Heart left ventricle (tissue), 16 donors: ENCODE results near the gene KCTD5. TPM values are rescaled to one million over a fixed set of nuclear protein-coding genes. Genes with fewer than 3 reads are reported as not detected.

Experiments used
- ATAC-seq, 4 donors: fragments of 200-7000 bp; cut with Tn5 transposase; one replicate each; pipeline ENCODE4 v1.9.1; 2020 to 2022; ENCODE audit warnings: moderate library complexity in 4 of 4, mild to moderate bottlenecking in 3 of 4, moderate number of reproducible peaks in 1 of 4
- DNase-seq, 5 donors: peaks; one replicate each; pipeline ENCODE4 v3.0.0-alpha.2; 2020
- H3K27ac ChIP-seq, 12 donors: fragments of 200-600 bp; sonication (generic) in 4 of 12; one replicate each; pipeline versions ENCODE4 v1.5.0 to v1.8.0; 2016 to 2022; ENCODE audit warnings: mild to moderate bottlenecking in 2 of 12
- H3K27me3 ChIP-seq, 9 donors: fragments of 200-600 bp; sonication (generic) in 2 of 9; one replicate each; pipeline versions ENCODE4 v1.5.1 to v1.8.0; 2016 to 2022; ENCODE audit warnings: mild to moderate bottlenecking in 3 of 9
- H3K36me3 ChIP-seq, 9 donors: fragments of 200-600 bp; sonication (generic) in 2 of 9; one replicate each; pipeline versions ENCODE4 v1.5.0 to v1.8.0; 2018 to 2022; ENCODE audit warnings: mild to moderate bottlenecking in 2 of 9
- H3K4me1 ChIP-seq, 12 donors: fragments of 200-600 bp; sonication (generic) in 4 of 12; one replicate each; pipeline versions ENCODE4 v1.5.0 to v1.8.0; 2016 to 2022; ENCODE audit warnings: mild to moderate bottlenecking in 3 of 12
- H3K4me3 ChIP-seq, 12 donors: fragments of 200-600 bp; sonication (generic) in 4 of 12; one replicate each; pipeline versions ENCODE4 v1.5.0 to v1.8.0; 2017 to 2022; ENCODE audit warnings: mild to moderate bottlenecking in 9 of 12, moderate library complexity in 4 of 12
- H3K9me3 ChIP-seq, 12 donors: fragments of 200-600 bp; sonication (generic) in 4 of 12; one replicate each; pipeline versions ENCODE4 v1.5.0 to v1.8.0; 2016 to 2022; ENCODE audit warnings: mild to moderate bottlenecking in 1 of 12
- CTCF ChIP-seq, 12 donors: fragments of 200-600 bp; sonication (generic) in 4 of 12; IDR thresholded peaks; one replicate each; pipeline versions ENCODE4 v1.5.0 to v1.8.0; 2018 to 2022; ENCODE audit warnings: antibody characterized with exemption in 12 of 12, mild to moderate bottlenecking in 5 of 12
- POLR2A ChIP-seq, 2 donors: fragments of 450-650 bp; IDR thresholded peaks; one replicate each; pipeline ENCODE4 v1.6.1; 2017; ENCODE audit warnings: antibody characterized with exemption in 2 of 2, mild to moderate bottlenecking in 2 of 2, moderate library complexity in 2 of 2
- WGBS, 4 donors: extraction: QIAGEN DNeasy Blood & Tissue Kit in 2 of 4; methylation state at CpG; one replicate each; pipeline versions ENCODE4 v1.1.5 to v1.1.7; 2013 to 2018; 5-methylcytosine and 5-hydroxymethylcytosine counted together
- intact Hi-C, 10 donors: fragments of 100-400 bp; cut with DNase I; formaldehyde crosslinking; loops; one replicate each; pipeline versions ENCODE4 v1.11.1 to v1.14.2; 2022
- polyA plus RNA-seq, 2 donors: library from polyadenylated mRNA; stranded (reverse); fragments of 200-250 nt; gene quantifications; one replicate each; pipeline ENCODE4 v1.2.3, GENCODE V29; 2013
- total RNA-seq, 9 donors: library from RNA; depleted of rRNA in 2 of 9; stranded (reverse); fragments of >200 nt in 2 of 9; fragmentation: NEBNext Ultra II Directional in 3 of 9; extraction: Animal tissue kit (Norgen Biotek cat#: 25700) in 3 of 9; gene quantifications; one replicate each; pipeline versions ENCODE4 v1.1.0 to v1.2.4, GENCODE V29; 2016 to 2023
- donor health status: ischemic (EF 13 %, LVEDD 7.1; RV severe dilation, severe dysfunction).
- donor health status: healthy with polysubstance abuse.
- donor health status: DM: no; HTN: yes; CAD: no.
- donor health status: DM: no; HTN: no; CAD: no.
- donor health status: ischemic (EF 25% LVEDD 6.9; RV normal size, moderate dysfunction).
- donor health status: ischemic (EF 25% LVEDD 5.7; RV mildly dilated, moderate dysfunction).
- donor health status: healthy.
- donor health status: DM: yes; HTN: yes; CAD: no.
- donor health status: ischemic (EF 35%, LVEDD 5.7; RV mildly dilated, moderate dysfunction).
- donor health status: nonischemic (EF 11% LVEDD 7.7; RV severe dilation, severe dysfunction).
- donor health status: DM: yes; HTN: yes; CAD: no.
- donor health status: PGD.
- donor health status: ischemic (EF 29% LVEDD 5.4; RV normal size, mild dysfunction).
- donor health status: nonischemic (EF 23%, LVEDD 6.1; RV moderate dilation, normal function).

The KCTD5 gene
- total and polyA plus RNA-seq, 11 donors = 6.2 to 24.3 (median 11.1) TPM

DNA sequence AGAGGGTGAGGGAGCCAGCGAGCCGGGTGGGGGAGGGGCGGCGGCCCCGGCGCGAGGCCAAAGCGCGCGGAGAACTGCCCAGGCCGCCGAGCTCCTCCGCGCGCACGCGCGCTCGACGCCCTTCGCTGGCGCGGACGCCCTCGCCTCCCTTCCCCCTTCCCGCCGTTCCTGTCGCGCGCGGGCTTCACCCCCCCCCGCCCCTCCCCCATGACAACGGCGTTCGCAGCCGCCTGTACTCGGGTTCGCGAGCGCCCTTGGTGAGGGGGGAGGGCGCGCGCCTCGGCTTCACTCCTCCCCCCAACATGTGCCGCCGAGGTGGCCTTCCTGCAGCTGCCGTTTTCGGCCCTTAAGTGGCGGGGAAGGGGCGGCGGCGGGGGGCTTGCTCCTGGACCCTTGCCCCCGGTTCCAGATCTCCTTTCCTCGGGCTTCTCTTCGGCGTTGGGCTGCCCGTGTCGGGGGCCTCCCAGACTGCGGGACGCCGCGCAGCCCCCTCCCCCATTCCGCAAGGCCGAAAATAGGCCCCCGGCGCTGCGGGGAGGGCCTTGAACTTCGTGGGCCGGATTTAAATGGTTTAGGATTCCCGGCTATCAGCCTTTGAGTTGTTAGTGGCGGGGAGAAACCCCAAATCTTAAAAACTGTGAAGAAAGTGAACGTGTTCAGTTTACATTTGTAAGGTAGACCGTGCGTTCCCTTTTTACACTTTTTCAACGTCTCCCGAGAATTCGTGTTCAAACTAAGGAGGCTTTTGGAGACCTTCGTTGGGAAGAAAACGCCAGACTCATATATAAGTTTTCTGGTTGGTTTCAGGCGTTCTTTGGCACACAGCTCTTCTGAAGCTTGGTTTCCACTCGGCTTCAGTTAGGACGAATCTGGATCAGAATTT lies 70.8 kb downstream of the KCTD5 start:
- Histone ChIP-seq H3K9me3 (no peaks in the 10 kb centered on the region), H3K4me1 (peaks cover 11 to 53% (median 46%) of the 10 kb centered on the region in 12 donors), H3K27me3 (no peaks in the 10 kb centered on the region), H3K27ac (peak overlapping the region; percentile 97 to 100 (median 98)), H3K36me3 (peaks cover 0 to 25% (median 19%) of the 10 kb centered on the region in 9 donors), H3K4me3 (peak overlapping the region; percentile 56 to 99 (median 88))
- peak; percentile 34 to 86 (median 72) for ATAC-seq
- intact Hi-C loops = loop anchor here in 6 of 10 donors (1.0 to 10.0 kb wide), 6 partner anchors 24 to 78 kb away; partner anchors contain the start of genes ELOB (in 5 of the 6) and KCTD5 (in 1 of the 6)
- peak; percentile 88 to 93 (median 89) for DNase-seq
- no peak for TF ChIP-seq CTCF (IDR thresholded peaks at IDR 0.05)
- WGBS, 4 donors = 1% methylated on average over 29 to 80 of the region's 82 CpGs

GRCh38 chr16:2753733-2754020 lies 71.4 kb downstream of the KCTD5 start:
- peaks cover 11 to 53% (median 47%) of the 10 kb centered on the region in 12 donors for H3K4me1 ChIP-seq

GRCh38 chr16:2755158-2755557 lies 72.8 kb downstream of the KCTD5 start:
- 13 to 20% (median 17%) methylated on average over 3 of the region's 3 CpGs for WGBS, 4 donors
- Histone ChIP-seq H3K27me3 (no peaks in the 10 kb centered on the region), H3K9me3 (no peaks in the 10 kb centered on the region), H3K4me3 (peak overlapping the region in 10 of 12 donors; percentile 65 to 99 (median 90)), H3K27ac (peak overlapping the region in 1 of 12 donors; percentile 11), H3K4me1 (peaks cover 11 to 54% (median 47%) of the 10 kb centered on the region in 12 donors), H3K36me3 (peaks cover 2 to 45% (median 39%) of the 10 kb centered on the region in 9 donors)
- intact Hi-C loops = loop anchor here in 3 of 10 donors (2.0 to 10.0 kb wide), 3 partner anchors 14 to 60 kb away; partner anchors contain the start of gene ELOB (in 1 of the 3)
- TF ChIP-seq POLR2A (IDR thresholded peaks at IDR 0.05) (no peak), CTCF (IDR thresholded peaks at IDR 0.05) (no peak)
- DNase-seq (no peak), ATAC-seq (no peak)

More at GRCh38 chr16:2753733-2754020, 71.4 kb downstream of the KCTD5 start:
- H3K9me3 ChIP-seq = no peaks in the 10 kb centered on the region
- 1 to 4% (median 2%) methylated on average over 7 of the region's 7 CpGs for WGBS, 4 donors
- H3K4me3 ChIP-seq = peak overlapping the region; percentile 56 to 99 (median 88)
- H3K27me3 ChIP-seq = no peaks in the 10 kb centered on the region
- TF ChIP-seq CTCF (IDR thresholded peaks at IDR 0.05) (no peak), POLR2A (IDR thresholded peaks at IDR 0.05) (no peak)
- peaks cover 0 to 30% (median 25%) of the 10 kb centered on the region in 9 donors for H3K36me3 ChIP-seq
- H3K27ac ChIP-seq = peak overlapping the region in 10 of 12 donors; percentile 97 to 100 (median 98)
- no peak for ATAC-seq
- DNase-seq = peak in 1 of 5 donors; percentile 33
- intact Hi-C loops = loop anchor here in 6 of 10 donors (2.0 to 10.0 kb wide), 5 partner anchors 15 to 79 kb away; partner anchors contain the start of genes ELOB (in 4 of the 6) and KCTD5 (in 1 of the 6)
